HuH-7 (cell line): Measurements from ENCODE around the gene PITRM1.
"Not testable (repeated sequence)": the region's sequence is repeated elsewhere in the genome, so short reads cannot be mapped to it uniquely, and the experiment has no call there.

Experiments
- DNase-seq: peaks from one replicate; pipeline ENCODE4 v3.0.0; 2011; ENCODE audit warnings: low spot score

The PITRM1 gene

DNA sequence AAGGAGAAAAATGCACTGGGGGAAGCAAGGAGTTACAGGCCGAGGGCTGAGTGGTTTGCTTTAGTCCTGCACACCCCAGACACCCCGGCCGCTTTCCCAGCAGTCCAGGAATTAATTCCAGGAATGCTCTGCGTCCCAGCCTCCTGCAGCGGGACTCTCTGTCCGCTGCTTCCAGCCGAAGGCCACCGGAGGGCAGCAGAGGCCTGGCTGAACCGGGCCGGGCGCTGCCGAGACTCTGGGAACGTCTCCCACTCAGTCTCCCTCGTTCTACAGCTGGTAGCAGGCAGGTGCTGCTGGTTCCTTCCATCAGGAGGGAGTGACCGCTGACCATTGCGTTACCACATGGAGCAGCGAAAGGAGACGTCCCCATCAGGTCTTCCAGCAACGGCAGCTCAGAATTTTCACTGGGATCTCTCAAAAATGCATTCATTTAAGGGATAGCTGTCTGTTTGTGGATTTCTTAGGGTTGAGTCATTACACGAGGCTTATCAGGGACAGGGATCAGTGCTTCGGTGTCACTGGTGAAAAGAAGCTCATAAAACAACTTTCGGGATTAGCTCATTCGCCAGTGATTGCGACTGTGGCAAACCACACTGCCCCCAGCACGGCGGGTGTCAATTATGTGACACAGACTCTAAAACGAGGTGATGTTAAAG lies 24.9 kb upstream of the PITRM1 start:
- DNase-seq, result peak; percentile 86

DNA sequence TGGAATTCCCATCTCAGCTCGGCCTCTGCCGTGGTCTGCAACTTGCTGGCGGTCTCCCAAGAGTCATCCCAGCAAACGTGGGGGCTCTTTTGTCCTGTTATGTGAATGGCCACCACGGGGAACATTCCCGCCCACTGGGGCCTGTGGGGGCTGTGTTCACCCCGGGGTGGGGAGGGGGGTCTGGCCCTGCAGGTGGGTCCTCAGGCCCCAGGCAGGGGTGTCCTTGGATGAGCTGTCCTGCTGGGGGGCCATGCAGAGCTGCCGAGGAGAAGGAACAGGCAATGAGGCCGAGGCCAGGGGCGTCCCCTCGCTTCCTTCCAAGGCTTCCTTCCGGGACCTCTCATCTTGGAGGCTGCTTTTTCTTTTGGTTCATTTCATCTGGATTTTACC lies 24.4 kb upstream of the PITRM1 start:
- DNase-seq, result no peak

DNA sequence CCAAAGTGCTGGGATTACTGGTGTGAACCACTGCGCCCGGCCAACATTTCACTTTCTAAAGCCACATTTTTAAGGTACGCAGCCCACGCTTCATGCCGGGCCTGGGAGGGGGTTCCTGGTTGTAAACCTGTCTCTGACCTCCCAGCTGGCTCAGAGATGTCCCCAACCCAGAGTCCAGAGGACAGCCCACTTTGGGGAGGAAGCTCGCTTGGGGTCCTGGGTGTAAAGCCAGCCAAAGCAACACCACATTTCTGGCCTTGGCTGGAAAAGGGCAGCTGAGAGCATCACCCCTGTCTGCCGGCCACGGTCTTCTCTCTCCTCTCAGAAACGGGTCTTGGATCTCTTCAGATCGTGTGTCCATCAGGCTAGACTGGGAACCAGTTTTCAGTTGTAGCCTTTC lies 23.9 kb upstream of the PITRM1 start:
- no peak for DNase-seq

DNA sequence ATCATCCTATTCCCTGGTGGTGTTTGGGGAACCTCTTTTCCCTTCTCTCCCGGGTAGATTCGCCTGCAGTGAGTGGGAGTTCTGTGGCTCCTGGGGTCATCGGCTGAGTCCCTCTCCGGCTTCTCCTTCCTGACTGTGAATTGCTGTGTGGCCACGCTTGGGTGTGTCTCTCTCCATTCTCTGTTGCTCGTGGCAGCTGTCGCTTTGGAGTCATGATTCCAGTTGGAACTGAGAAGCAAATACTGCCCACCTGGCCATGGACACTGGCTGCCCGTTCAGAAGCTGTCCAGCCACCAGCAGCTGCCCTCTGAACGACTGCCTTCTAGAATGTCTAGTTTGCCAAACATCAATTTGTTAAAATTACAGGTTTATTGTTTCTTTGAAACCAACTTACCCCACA lies 23.1 kb upstream of the PITRM1 start:
- DNase-seq, result no peak

DNA sequence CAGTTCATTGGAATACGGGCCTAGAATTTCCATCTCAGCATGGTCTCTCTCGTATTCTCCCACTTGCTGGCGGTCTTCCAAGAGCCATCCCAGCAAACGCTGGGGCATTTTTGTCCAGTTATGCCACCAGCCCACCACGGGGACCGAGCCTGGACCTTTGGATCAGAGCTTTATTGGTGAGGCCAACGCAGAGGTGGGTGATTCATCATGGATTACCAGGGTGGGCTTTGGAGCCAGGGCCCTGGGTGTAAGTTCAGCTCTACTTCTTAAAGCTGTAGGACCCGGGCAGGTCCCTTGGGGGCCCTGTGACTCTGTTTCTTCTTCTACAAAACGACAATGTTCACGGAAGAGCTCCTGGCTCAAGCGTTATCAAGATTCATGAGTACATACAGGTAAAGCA lies 22.7 kb upstream of the PITRM1 start:
- no peak for DNase-seq

DNA sequence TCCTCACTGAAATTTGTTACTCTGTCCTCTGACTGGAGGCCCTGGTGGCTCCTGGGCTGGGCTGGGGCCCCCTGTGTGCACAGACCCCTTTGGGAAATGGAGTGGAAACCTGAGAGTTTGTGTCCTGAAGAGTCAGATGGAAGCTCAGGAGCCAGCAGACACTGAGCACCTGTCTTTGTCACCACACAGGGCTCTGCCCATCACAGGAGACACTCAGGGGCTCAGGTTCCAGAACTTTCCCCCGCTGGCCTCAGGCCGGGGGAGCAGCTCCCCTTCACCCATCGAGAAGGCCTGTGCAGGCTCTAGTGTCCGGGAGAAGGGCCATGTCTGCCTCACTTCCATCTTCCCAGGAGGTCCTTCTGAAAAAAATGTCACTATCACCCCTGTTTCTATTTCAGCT lies 22.3 kb upstream of the PITRM1 start:
- no peak for DNase-seq

DNA sequence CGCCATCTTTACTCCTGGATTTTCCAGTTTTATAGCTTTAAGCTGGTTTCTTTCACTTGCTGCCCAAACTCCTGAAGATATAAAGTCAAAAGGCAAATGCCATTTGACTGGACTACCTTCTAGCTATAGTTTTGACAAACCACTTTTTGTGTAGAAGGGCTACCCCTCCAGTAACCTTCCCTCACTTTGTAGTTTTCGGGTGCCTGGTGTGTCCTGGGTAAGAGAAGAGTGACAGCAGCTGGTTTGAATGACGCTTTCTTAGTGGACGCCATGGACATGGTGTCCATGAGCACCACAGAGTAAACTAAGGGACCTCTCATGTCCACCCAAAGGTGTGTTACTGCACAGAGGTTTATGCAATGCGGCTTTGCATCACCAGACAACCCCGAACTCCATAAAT lies 21.2 kb upstream of the PITRM1 start:
- no peak for DNase-seq

DNA sequence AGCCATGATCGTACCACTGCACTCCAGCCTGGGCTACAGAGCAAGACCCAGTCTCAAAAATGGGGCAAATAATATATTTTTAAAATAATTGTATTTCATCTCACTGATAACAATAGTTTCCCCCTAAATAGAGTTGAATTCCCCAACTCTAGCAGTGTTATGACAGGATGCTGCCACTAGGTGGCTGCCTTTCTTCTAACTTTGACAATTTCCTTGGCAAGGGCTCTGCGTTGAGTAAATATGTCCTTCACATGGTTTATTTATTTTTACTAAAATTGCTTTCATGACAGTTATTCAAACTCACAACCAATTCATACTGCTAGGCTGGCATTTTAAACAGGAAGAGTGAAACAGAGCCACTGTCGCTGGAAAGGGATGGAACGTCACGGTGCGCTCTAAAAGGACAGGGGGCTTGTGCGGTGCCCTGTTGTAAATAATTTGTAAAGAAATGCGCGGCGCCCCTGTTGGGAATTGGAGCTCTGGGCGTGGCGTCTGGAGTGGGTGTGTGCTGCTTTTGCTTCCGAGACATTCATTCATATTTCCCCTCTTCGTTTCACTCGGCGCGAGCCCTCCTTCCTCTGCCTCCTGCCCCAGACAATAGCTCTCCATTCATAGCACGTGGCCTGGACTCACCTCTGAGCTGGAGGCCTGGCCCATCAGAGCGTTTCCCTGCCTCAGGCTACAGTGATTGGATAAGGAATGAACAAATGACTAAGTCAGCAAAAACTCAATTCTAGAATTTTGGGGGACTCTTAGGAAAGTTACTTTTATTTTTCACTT lies 20.5 kb upstream of the PITRM1 start:
- DNase-seq, result peak; percentile 57

DNA sequence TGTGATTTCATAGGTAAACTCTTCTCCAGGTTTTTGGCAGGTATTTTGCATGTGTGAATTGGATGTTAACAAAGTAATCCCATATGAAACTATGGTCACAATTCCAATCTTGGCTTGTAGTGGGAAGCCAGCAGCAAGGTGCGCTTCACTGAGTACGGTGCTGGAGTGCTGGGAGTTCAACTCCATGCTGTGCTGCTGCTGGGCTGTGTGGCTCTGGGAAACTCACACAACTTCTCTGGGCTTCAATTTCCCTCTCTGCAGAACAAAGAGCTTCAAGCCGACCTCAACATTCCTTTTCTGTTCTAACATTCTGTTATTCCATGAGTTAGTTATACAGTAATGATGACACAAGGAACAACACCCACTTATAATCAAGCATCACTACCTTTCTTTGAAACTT lies 18.2 kb upstream of the PITRM1 start:
- DNase-seq, result no peak

DNA sequence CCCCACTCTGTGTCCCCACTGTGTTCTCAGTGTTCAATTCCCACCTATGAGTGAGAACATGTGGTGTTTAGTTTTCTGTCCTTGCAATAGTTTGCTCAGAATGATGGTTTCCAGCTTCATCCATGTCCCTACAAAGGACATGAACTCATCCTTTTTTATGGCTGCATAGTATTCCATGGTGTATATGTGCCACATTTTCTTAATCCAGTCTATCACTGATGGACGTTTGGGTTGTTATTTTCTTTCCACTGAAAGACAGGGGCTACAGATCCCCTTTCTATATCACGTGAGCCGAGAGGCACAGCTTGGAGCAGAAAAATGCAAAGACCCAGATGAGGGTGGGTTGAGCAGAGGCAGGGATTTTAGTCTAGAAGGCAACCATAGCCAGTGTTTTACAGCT lies 14.6 kb upstream of the PITRM1 start:
- DNase-seq, result not testable (repeated sequence)

DNA sequence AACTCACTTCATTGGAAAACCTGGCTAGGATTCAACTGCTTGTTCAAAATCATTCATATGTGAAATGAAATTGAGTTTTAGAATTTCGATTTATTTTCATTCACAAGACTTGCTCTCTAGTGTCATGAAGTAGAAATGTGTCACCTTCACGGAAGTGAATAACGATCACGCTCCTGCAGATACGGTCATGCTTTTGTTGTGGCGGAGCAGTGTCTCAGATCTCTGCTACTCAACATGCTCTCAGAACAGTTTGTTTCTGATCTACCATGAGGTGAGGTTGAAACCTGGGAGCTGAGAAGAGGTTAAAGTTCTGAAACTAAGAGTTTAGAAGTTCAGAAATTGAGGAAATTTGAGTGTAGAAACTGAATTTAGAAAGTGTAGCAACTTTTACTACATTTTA lies 13.8 kb upstream of the PITRM1 start:
- no peak for DNase-seq

DNA sequence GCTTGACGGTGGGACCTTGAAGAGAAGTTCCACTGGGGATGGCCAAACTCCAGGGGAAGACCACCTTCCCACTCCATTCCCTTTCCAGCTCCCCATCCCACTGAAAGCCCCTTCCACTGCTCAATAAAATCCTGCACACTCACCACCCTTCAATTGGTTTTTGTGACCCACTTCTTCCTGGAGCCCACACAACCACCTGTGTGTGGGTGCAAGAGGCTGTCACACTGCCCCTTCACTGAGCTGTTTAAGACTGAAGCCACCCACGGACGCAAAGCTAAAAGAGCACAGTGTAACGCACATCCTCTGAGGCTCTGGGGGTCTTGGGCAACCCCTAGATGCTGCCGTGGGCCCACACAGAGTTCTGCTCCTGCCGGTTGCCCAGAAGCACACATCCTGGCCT lies 12.8 kb upstream of the PITRM1 start:
- DNase-seq, result no peak

DNA sequence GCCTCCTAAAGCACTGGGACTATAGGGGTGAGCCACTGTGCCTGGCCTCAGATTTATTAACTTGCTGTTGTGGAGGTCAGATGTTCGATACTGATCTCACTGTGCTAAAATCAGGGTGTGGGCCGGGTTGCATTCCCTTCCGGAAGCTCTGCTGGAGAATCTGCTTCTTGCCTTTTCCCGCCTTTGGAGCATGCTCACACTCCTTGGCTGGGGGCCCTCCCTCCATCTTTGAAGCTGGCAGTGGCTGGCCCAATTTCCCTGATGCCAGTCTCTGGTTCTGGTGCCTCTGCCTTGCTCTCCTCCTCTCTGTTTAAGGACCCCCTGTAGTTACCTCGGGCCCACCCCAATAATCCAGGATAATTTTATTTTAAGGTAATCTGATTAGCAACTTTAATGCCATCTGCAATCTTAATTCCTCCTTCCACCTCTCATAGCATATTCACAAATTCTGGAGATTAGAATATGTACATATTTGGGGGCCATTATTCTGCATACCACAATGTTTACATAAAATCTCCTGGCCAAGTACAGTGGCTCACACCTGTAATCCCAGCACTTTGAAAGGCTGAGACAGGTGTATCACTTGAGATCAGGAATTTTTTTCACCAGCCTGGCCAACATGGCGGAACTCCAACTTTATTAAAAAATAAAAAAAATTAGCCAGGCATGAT lies 7.9 kb upstream of the PITRM1 start:
- no peak for DNase-seq

DNA sequence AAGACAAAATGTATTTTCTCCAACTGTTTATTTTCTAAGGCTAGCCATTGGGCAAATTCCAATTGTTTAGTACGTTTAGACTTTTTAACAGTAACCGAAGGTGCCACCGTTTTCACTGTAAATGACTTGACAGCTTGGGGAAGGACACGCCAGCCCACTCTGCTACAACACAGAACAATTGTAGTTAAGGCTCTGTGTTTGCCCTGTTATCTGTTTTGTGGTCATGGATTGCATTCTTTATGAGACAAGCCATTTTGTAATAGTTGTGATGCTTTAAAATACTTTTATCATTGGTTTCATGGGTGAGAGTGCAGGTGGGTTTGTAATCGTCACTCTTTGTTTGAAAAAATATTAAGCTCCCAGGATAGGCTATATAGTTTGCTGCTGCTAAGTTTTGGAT lies 6.6 kb upstream of the PITRM1 start:
- no peak for DNase-seq

DNA sequence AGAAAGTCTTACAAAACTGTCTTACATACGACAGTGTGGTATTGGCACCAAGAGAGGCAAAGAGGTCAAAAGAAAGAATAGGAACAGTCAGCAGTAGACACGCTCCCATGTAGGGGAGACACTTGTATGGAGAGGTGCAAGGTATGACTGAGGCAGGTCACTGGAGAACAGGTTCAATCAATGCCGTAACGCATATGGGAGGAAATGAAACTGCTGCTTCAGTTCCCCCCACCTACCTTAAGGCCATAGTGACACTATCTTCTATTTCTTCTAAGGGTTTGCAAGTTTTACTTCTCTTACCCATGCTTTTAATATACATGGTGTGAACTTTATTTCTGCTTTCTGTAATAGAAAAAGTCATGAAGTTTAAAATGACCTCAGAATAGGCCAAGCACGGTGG lies 5.5 kb upstream of the PITRM1 start:
- DNase-seq, result no peak

DNA sequence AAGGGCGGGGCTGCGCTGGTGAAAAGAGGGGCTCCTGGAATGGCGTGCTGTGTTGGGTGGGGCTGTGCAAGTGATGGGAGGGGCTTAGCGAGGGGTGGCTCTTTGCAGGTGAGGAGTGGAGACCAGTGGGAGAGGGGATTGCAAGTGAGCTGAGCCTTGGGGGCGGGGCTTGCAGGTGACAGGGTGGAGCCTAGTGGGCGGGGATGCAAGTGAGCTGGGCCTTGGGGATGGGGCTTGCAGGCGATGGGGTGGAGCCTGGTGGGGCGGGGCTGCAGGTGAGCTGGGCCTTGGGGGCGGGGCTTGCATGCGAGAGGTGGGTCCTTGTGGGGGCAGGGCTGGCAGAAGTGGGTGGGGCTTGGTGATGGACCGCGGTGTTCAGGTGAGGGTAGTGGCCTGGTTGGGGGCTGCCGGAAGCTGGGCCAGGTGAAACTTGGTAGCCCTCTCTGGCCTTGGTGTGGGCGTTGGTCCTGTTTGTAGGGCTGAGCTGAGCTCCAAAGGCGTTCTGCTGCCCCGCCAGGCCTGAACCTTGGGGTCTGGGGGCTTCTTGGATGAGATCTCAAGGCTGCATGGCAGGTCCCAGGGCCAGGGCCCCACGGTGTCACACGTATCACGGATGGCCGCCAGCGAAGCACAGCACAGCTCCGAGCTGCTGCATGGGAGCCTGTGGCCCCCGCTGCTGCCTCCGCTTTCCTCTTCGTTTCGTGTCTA lies 743 bp upstream of the PITRM1 start:
- DNase-seq, result peak; percentile 83

DNA sequence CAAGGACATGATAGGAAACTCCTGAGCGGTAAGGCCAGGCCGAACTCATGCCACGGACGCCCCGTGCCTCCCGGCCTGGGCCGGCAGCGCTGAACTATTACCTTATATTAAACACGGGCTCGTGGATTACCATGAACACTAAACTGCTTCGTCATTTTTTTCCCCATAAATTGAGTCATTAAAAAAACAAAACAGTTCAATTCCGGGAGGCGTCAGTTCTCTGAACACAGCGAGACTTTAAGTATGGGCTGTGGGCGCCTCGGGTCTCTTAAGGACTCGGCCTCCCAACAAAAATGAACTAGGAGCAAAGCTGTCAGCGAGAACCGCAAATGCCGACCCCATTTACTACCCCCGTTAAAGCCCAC lies 519 bp downstream of the PITRM1 start:
- DNase-seq, result no peak

DNA sequence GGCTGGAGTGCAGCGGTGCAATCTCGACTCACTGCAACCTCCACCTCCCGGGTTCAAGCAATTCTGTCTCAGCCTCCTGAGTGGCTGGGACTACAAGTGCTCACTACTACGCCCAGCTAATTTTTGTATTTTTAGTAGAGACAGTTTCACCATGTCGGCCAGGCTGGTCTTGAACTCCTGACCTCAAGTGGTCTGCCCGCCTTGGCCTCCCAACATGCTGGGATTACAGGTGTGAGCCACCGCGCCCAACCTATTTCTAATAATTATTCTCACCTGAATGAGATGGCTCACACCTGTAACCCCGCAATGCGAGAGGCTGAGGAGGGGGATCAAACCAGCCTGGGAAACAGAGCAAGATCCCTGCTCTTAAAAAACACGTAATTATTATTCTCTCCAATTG lies 1.1 kb downstream of the PITRM1 start:
- not testable (repeated sequence) for DNase-seq

DNA sequence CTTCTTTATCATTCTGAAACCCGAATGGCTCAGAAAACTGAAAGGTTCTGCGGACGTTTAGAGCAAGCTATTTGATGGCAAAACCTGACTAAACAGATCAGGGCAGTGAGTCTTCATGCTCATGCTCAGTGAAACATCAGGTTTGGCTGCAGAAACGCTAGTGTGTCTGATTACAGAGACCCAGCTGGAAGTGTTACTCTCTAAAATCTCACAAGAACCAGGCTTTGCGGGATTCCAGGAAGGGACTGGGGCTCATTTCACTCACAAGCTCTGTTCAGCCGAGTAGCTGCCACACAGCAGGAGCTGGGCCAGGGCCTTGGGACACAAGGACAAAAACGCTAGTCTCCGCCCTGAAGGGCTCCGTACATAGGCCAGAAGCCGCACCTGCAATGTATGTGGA lies 2.9 kb downstream of the PITRM1 start:
- no peak for DNase-seq

DNA sequence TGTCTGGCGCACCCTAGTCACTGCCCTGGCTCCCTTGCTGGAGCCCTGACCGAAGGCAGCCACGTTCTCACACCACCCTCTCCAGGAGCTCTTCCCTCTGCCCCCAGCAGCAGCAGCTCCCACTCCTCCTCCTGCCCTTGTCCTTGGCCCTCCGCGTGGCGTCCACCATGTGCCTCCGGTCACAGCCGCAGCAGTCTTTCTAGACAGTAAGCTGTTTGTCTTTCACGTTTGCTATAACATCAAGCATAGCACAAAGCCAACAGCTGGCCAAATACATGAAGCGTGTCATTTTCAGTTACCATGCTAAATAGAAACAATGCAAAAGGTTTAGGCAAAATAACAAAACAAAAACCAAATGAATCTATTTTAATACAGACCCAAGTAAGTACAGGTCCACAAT lies 3.3 kb downstream of the PITRM1 start:
- no peak for DNase-seq

DNA sequence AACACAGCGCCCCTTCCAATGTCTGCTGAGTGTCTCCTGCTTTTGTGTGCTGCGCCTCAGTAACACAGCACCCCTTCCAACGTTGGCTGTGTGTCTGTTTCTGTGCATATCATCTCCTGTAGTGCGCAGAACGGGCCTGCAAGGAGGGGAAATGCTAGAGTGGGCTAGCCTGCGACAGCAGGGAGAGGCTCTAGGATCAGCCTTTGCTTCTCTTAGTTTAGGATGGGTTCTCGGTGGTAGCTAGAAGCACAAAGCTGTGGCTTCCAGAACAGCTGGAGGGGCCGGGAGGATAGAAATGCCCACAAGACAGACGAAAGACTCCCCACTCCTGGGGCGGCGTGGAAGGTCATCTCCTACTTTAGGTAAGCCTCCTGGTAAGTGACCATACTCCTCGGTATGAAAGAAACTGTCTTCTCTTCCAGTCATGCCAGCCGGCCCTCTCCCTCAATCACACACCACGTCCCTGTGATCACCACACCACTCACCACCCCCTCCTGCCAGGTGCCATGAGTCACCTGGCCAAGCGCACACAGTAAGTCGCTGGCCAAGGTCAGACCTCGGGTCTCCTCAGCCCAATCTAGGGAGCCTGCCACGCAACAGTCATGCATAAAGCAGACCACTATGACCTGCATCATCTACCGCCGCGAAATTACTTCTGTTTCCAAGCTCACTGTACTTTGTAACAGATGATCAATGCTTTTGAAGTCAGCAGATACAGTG lies 4.8 kb downstream of the PITRM1 start:
- DNase-seq, result no peak
